Eye (tissue), 1 donor: Measurements from ENCODE around the gene C14orf93.

Experiments used
- DNase-seq: peaks from one replicate; pipeline ENCODE4 v3.0.0-alpha.2; 2015

Gene C14orf93

GRCh38 chr14:22993517-22993916 is 16.4 kb downstream of the C14orf93 start:
- no peak for DNase-seq

- DNase-seq = no peak
Measured at GRCh38 chr14:22991852-22992251, 18.1 kb downstream of the C14orf93 start.

- DNase-seq = no peak
Measured at GRCh38 chr14:22987291-22987690, 22.7 kb downstream of the C14orf93 start.

DNA sequence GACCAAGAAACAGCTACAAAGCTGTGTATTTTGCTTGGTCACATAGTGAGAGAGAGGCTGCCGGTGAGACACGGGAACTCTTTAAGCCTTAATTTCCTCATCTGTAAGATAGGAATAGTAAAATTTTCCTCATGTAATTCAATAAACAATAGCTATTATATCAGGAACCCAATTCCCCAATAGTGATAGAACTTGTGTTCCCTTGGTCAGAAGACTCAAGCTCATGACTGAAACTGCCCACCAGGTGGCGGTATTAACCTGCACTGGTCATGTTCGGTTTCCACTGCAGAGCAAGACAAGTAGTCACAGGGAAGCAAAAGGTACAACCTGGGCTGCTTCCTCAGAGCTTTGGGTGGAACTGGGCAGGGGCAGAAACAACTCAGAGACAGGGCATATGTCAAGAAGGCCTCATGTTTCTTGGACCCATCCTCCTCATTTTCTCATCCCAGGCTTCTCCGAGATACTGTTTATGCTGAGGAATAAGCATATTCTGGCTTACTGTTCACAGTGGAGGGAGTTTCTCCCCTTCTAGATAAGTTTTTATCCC is 23.4 kb downstream of the C14orf93 start:
- DNase-seq = peak; percentile 96

DNA sequence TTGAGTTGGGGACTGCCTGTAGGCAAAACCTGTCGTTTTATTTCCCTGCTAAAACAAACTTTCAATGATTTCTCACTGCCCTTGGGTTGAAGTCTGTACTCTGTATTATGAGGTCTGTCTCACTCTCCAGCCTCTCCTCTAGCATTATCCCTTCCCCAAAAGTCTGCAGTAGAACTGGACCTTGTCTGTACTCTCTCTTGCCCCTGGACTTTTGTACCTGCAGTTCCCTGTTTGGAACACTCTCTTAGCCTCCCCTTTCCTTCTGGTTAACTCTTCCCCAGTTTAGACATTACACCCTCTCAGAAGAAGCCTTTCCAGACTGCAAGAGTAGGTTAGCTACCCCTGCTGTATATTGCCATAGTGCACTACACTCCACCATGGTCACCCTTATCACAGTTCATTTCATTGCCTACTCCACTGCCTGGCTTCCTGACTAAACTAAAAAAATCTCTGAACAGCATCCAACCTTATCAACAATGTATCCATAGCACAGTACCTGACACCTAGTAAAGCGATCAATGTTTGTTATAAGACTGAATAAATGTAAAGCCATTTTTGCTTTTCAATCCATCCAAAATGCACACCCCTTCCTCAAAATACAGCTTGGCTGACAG is 23.9 kb downstream of the C14orf93 start:
- no peak for DNase-seq

DNA sequence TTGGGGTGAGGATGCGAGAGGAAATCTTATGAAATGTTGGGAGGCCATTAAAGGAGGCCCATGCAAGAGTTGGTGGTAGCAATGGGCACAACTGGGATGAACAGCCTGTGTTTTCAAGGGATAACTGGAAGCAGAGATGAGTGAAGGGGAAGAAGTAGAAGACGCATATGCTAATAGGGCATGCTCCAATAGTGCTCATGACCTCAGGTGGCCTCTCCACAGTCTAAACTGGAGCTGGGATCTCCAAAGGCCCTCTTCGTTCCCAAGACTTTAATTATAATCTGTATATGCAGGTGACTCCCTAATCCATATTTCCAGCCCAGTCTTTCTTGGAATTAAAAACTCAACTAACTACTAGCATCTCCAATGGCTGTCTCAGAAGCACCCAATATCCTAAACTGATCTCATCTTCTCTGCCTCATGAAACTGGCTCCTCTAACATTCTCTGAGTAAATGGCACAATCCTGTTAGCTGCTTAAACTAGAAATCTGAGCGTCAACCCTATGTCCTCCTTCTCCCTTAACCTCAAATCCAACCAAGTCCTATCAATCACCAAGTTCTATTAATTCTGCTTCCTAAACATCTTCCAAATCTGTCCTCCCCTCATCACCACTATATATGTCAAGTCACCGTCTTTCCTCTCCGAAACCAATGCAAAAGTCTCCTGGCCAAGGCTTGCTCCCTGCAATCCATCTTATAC is 24.8 kb downstream of the C14orf93 start:
- DNase-seq = no peak

GRCh38 chr14:22982477-22983245 is 27.3 kb downstream of the C14orf93 start, which contains the start of gene AJUBA:
Gene AJUBA (minus strand): TSS chr14:22982551. CDS start chr14:22982266, 285 bp downstream.
- peak; percentile 97 for DNase-seq

DNA sequence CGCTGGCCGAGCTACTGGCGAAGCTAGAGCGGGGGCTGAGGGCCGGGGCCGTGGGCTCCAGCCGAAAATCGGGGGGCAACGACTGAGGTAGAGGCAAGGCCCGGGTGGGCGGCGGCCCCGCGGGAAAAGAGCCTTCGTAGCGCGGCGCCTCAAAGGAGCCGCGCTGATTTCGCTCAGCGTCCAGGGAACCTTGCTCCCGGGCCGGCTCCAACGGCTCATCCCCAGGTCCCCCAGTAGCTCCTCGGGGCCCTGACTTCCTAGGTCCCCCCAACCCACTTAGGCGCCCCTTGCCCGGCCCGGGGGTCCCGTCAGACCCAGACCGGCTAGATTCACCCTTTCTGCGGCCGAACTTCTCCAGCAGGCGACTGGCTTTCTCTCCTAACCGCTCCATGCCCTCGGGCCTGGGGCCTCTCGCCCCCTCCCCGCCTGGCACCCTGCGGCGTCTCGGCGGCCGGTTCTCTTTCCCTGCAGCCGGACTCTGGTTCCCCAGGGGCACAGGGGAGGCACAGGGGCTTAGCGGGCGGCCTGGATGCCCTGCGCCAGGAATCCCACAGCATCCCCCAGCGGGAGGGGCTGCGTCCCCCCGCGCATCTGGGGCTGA is 28.0 kb downstream of the C14orf93 start:
- DNase-seq = no peak

GRCh38 chr14:22981090-22981875 is 28.7 kb downstream of the C14orf93 start:
- peak; percentile 67 for DNase-seq

DNA sequence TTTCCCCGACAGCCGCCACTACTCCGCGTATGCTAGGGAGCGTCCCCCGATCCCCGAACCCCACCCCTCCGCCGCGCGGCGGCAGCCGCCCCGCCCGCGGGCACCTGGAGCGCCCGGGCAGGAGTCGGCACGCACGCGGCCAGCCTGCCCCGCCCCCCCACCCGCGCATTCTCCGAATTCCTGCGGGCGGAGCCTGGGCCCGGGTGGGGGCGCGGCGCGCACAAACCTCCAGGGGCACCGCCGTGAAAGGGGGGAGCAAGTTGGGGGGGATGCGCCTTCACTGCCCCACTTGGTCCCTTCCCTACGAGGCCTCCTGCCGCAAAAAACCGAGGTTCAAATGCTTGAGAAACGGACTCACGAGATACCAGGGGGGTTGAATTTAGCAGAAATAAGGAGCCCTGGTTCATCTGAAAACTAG is 29.3 kb downstream of the C14orf93 start:
- peak; percentile 84 for DNase-seq

- peak; percentile 54 for DNase-seq
Measured at GRCh38 chr14:22979748-22980392, 30.1 kb downstream of the C14orf93 start.

GRCh38 chr14:22978981-22979671 is 30.8 kb downstream of the C14orf93 start:
- peak; percentile 66 for DNase-seq

- DNase-seq = no peak
Measured at GRCh38 chr14:22978487-22978837, 31.5 kb downstream of the C14orf93 start.

DNA sequence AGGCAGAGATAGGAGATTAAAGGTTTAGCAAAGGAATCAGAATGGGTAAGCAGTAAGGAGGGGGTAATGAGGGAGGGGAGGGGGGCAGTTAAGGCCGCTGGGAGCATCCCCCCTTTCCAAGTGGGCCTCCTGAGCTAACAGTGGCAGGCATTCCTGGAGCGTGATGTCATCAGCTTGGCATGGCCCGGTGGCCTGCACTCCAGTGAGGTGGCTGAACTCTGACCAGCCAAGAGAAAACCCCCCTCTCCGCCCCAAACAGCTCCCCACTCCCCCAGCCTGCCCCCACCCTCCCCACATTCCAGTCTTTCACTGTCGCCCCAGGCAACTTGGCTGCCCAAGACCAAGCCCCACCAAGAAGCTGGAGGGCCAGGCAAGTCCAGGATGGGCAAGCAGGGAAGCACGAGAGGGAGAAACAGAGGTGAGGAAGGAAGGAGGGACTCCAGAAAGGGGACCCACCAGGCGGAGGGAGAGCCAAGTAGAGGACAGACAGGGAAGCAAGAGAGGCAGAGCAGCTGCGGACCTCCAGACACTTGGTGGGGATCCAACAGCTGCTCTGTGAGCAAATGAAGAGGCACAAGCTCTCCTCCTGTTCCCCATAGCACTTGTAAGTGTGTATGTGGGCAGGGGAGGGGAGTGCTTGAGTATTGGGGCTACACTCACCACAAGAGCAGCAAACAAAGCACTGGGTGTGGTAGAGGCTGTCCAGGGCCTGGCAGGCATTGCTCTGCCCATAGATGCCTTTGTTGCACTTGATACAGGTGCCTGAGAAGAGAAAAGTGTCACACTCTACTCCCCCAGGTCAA is 32.1 kb downstream of the C14orf93 start:
- DNase-seq = peak; percentile 93

- DNase-seq = no peak
Measured at GRCh38 chr14:22977434-22977683, 32.6 kb downstream of the C14orf93 start.

DNA sequence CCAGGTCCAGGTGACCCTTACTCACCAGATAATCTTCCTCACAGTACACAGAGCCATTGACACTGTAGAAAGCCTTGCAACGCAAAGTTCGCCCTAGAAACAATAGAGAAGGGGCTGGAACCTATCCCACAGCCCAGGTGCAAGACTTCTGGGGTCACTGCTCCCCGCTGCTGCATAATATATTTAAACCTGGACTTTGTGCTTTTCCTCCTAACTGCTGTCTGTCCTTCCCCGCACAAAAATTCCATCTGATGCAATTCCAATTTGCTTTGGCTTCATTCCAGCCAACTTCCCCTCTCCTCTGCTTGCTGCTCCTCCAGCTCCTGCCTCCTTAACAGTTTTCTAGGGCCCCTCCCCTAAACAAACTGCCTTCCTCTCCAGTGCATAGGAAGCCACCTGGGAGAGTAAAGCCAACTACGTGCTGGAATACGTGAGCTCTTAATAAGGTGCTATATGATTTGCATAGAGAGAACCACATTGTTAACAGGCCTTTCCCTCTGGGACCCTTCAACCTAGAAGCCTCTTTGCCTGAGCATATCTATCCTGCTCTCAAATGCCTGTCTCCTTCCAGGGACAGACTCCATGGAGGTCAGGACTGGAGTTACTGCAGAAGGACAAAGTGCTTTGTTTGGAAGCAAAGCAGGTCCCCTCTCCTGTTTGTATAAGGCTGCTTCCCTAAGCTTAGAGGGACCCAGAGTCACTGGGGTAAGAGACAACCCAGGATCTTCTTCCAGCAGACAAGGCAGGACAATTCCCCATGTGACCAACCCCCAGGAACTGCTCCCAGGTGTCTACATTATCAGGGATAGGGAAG is 33.1 kb downstream of the C14orf93 start:
- peak; percentile 50 for DNase-seq

- no peak for DNase-seq
Measured at GRCh38 chr14:22974530-22975313, 35.2 kb downstream of the C14orf93 start.

DNA sequence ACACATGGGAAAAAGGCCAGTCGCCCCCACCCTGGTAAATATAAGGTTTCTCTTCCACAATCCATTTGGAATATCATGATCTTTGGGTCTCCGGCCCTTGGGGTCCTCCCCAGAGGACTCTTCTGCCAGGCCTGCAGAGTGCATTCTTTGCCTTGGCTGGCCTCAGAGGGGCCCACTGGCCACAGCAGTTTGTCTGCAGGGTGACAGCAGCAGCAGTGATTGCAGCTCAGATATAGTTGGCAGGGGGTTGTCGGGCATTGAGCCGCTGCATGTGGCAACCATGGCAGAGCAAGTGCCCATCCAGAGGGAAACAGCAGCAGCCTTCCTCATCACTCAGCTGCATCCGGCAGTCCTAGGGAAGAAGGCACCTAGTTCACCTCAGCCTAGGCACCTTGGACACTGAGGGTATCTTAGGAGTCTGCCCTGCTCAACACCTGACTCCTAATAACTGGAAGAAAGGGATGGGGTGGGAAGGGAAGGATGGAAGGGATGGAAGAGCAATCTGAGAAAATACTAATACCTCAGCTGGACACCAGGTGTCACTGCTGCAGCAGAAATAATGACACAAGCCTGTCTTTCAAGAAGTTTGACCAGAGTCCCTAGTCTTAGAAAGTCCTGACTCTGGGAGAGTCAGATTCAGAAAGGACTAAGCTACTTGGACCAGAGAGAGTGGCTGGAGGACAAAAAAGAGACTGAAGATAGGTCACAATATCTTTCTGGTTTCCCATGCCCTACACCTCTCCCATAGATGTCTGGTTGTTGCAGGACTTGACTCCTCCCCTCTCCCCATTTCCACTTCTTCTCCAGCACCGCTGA is 36.5 kb downstream of the C14orf93 start:
- peak; percentile 86 for DNase-seq
